ENCODE data around the gene HDAC4. TPM values are rescaled to one million over a fixed set of nuclear protein-coding genes. Genes with fewer than 3 reads are reported as not detected.

The HDAC4 gene
- total RNA-seq, 1 donor from 2014 or later: 65.7 TPM

DNA sequence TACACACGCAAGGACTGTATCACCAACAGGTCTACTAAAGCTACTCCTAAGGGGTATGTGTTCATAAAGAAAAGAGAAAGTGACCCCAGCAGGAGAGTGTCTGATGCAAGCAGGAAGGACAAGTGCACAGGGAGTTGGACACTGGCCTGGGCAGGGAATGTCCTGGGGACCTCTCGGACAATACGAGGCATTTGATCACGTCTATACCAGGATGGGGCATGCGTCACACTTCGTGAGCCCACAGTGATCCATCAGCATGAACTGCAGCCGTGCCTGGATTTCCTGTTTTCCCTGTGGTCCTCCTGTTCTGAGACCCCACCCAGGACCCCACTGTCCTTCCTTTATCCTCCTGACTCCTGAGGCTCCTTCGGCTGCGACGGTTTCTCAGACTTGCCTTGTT lies 113.9 kb downstream of the HDAC4 start:
- H3K27me3 ChIP-seq: no peaks in the 10 kb centered on the region
- no peaks in the 10 kb centered on the region for H3K36me3 ChIP-seq
- DNase-seq (ENCODE audit: low spot score in 2 of 2): no peak
- H3K4me1 ChIP-seq: peaks cover 0 to 40% of the 10 kb centered on the region in 2 donors
- intact Hi-C loops (cut with DNase I): no loop called here
- no peak overlapping the region for H3K4me3 ChIP-seq
- no peaks in the 10 kb centered on the region for H3K9me3 ChIP-seq
- peak overlapping the region in 1 of 2 donors; percentile 21 for H3K27ac ChIP-seq
- TF ChIP-seq, protein P1, sequence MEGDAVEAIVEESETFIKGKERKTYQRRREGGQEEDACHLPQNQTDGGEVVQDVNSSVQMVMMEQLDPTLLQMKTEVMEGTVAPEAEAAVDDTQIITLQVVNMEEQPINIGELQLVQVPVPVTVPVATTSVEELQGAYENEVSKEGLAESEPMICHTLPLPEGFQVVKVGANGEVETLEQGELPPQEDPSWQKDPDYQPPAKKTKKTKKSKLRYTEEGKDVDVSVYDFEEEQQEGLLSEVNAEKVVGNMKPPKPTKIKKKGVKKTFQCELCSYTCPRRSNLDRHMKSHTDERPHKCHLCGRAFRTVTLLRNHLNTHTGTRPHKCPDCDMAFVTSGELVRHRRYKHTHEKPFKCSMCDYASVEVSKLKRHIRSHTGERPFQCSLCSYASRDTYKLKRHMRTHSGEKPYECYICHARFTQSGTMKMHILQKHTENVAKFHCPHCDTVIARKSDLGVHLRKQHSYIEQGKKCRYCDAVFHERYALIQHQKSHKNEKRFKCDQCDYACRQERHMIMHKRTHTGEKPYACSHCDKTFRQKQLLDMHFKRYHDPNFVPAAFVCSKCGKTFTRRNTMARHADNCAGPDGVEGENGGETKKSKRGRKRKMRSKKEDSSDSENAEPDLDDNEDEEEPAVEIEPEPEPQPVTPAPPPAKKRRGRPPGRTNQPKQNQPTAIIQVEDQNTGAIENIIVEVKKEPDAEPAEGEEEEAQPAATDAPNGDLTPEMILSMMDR (IDR thresholded peaks at IDR 0.05): no peak

GRCh38 chr2:239285932-239286230 lies 114.9 kb downstream of the HDAC4 start:
- Histone ChIP-seq H3K36me3 (no peaks in the 10 kb centered on the region), H3K9me3 (no peaks in the 10 kb centered on the region), H3K27me3 (no peaks in the 10 kb centered on the region), H3K4me1 (peaks cover 0 to 31% of the 10 kb centered on the region in 2 donors), H3K4me3 (no peak overlapping the region), H3K27ac (no peak overlapping the region)
- DNase-seq (ENCODE audit: low spot score in 2 of 2): no peak
- intact Hi-C loops (cut with DNase I): no loop called here
- TF ChIP-seq, protein P1 (IDR thresholded peaks at IDR 0.05): no peak

DNA sequence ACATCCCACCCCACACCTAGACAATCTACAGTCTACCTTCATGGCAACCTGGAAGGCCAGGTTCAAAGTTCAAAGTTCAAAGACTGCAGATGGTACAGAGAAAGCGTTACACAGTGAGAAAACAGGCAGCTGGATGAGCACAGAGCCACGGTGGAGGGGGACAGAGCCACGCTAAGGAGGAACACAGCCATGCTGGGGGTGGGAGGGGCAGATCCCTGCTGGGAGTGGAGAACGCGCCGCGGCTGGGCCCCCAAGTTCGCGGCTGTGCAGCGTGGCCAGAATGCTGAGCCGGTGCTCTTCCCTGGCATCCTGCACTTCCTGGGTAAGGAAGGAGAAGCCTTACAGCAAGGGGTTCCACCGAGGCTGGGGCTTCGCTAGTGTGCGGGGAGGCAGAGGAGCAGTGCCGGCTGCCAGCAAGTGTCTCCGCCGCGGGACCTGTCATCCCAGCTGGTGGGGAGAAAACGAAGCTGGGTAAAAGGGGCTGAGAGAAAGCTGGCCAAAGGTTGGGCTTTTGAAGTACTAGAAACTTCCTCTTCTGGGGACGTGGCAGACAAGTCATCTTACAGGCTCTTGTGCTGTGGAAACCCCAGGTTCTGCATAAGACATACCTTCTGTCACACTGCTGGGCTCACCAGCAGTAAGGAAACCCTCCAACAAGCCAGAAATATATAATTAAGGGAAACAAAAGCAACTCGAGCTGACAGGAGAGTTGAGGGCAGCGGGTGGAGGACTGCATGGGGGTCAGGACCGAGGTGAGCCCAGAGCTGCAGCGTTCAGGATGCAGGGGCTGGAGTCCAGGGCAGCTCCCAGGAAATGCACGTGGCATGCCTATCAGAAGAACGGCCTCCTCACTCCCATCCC lies 115.5 kb downstream of the HDAC4 start:
- no peak overlapping the region for H3K27ac ChIP-seq
- TF ChIP-seq, protein P1 (IDR thresholded peaks at IDR 0.05): no peak
- no peaks in the 10 kb centered on the region for H3K27me3 ChIP-seq
- H3K9me3 ChIP-seq: no peaks in the 10 kb centered on the region
- H3K4me3 ChIP-seq: no peak overlapping the region
- DNase-seq (ENCODE audit: low spot score in 2 of 2): no peak
- intact Hi-C loops (cut with DNase I): no loop called here
- H3K36me3 ChIP-seq: no peaks in the 10 kb centered on the region
- H3K4me1 ChIP-seq: peaks cover 0 to 25% of the 10 kb centered on the region in 2 donors

- no peaks in the 10 kb centered on the region for H3K36me3 ChIP-seq
- H3K27me3 ChIP-seq: no peaks in the 10 kb centered on the region
- TF ChIP-seq, protein P1 (IDR thresholded peaks at IDR 0.05): no peak
- H3K4me3 ChIP-seq: no peak overlapping the region
- no peak overlapping the region for H3K27ac ChIP-seq
- peak in 1 of 2 donors; percentile 59 for DNase-seq (ENCODE audit: low spot score in 2 of 2)
- intact Hi-C loops (cut with DNase I): no loop called here
- H3K9me3 ChIP-seq: no peaks in the 10 kb centered on the region
- H3K4me1 ChIP-seq: peaks cover 0 to 29% of the 10 kb centered on the region in 2 donors
These were observed 116.6 kb downstream of the HDAC4 start for GRCh38 chr2:239283961-239284795.

GRCh38 chr2:239283288-239283945 lies 117.4 kb downstream of the HDAC4 start:
- no peak overlapping the region for H3K27ac ChIP-seq
- intact Hi-C loops (cut with DNase I): no loop called here
- TF ChIP-seq, protein P1 (IDR thresholded peaks at IDR 0.05): no peak
- H3K4me1 ChIP-seq: peaks cover 0 to 28% of the 10 kb centered on the region in 2 donors
- no peaks in the 10 kb centered on the region for H3K27me3 ChIP-seq
- H3K4me3 ChIP-seq: no peak overlapping the region
- no peaks in the 10 kb centered on the region for H3K9me3 ChIP-seq
- peak in 1 of 2 donors; percentile 58 for DNase-seq (ENCODE audit: low spot score in 2 of 2)
- H3K36me3 ChIP-seq: no peaks in the 10 kb centered on the region
